ENCODE results near the gene PHRF1.

PHRF1 gene

DNA sequence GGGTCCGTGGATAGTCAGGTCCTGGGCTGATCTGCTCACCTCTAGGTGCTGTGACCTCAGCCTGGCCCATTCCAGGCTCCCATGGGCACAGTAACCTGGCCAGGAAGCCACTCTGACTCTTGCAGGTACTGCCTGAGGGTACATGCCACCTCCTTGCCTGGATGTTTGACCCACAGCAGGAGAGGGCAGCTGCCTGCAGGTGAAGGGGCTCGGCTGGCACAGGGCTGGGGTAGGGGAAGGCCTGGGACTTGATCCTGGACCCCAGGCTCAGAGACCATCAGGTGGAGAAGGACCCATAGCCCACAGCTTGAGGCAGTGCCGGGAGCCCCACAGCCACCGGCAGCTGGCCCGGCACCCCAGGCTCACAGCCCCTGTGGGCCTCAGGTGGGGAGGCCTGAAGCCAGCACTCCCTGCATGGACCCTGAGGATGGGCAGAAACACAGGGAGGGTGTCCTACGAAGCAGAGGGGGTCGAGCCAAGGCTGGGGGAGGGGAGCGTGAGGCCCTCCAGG lies 36.2 kb upstream of the PHRF1 start:
- no peak for DNase-seq

DNA sequence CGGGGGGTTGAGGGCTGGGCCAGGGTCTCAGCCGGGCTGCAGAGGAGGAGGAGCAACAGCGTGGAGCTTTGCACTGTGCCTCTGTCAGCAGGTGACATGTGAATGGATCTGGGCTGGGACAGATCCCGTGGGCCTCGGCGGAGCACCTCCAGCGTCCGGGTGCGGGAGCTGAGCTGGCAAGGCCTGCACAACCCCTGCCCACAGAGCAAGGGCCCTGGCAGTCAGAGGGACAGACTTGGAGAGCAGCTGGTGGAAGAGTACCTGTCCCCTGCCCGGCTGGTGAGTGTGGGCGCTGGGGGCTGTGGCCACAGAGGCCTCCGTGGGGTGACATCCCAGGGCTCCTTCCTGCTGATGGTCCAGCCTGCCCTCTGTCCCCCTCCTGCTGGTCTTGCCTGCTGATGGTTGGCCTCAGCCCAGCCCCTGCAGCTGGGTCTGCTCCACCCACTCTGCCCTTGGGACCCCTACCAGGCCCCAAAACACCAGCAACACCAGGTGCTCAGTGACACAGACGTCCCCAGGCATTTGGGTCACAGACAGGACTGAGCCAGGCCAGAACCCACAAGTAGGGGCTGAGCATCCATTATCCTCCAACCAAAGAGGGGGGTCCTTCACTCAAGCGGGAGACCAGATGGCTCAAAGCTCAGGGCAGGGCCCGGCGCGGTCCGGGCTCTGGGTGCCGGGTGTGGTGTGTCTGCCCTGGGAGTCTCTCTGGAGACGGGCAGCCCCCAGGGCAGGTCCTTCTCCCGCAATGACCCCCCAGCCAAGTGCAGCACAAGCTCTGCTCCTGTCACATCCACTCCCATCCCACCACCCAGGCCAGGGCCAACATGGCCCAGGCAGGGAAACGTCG lies 35.5 kb upstream of the PHRF1 start:
- no peak for DNase-seq

DNA sequence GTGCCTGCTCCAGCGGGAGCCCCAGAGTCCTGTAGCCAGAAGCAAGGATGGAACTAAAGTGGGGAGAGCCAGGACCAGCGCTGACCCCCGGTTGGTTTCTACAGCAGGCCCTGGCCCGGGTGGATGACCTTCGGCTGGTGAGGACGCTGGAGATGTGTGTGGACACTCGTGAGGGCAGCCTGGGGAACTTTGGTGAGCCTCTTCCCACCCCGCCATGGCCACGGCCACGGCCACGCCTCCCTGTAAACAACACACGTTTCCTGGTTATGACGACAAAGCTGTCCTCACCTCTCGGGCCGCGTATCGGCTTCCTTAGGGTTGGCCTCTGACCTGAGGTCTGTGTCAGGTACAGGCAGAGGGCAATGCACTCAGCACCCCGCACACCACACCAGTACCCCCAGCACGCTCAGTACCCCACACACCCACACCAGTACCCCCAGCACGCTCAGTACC lies 34.8 kb upstream of the PHRF1 start:
- no peak for DNase-seq

DNA sequence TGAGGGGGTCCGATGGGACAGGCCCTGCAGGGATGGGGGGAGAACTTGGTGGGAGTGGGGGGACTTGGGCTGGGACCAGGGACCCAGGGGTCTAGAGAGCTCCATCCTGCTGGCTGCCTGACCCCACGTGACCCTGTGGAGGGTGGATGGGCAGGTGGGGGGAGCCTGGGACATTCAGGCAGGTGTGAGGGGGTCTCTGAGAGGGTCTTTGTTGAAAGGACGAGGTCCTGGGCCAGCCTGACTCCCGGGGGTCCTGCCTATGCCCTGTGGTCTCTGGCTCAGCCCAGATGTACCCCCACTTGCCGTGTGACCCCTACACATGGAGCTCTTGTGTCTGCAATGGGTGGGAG lies 31.5 kb upstream of the PHRF1 start:
- no peak for DNase-seq

DNA sequence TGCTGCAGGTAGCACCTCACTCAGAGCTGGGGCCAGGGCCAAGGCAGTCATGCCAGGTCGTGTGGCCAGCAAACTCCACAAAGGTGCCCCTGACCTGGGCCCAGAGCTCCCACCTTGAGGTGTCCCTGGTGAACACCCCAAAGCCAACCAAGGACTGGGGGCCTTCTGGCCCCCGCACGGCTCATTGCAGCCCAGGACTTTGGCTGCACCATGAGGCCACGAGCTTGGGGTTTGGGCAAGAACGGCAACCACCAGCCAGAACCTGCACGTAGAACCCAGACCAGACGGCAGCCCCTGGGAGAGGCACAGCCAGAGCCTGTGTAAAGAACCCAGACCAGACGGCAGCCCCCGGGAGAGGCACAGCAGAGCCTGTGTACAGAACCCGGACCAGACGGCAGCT lies 31.1 kb upstream of the PHRF1 start:
- DNase-seq, result no peak

DNA sequence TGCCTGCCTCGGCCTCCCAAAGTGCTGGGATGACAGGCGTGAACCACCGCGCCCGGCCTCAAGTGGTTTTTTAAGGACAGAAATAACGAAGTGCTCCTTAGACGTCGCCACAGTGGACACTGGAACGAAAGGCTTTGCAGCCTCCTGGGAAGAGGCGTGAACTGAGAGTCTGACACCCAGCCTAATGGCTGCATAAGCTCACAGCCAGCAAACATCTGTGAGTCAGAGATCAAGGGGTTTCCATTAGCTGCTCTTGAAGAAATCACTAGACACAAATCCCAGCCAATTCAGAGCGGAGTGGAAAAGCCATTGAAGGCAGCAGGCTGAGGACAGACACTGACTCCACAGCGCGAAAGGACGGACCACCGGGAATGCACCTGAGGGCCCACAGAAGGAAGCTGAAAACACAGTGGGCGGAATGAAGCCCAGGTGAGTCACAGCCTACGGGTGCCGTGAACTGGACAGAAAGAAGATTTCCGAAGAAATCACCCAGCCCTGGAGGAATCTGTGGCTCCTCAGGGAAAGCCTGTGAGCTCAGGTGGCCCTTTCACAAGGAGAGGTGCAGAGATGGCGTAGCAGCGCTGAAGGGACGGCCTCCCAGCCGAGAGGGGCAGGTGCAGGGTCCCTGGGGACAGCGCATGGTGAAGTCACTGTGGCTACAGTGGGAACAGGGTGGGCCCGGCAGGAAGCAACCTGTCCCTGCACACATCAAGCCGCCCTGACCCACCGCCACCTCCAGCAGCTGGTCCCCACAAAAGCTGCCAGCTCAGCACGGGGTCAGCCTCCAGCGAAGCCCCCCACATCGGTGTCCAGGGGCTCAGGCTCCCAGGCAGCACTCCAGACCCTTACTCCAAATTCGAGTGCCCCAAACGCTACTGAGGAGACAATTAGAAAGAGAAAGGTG lies 27.3 kb upstream of the PHRF1 start:
- DNase-seq, result peak; percentile 45

DNA sequence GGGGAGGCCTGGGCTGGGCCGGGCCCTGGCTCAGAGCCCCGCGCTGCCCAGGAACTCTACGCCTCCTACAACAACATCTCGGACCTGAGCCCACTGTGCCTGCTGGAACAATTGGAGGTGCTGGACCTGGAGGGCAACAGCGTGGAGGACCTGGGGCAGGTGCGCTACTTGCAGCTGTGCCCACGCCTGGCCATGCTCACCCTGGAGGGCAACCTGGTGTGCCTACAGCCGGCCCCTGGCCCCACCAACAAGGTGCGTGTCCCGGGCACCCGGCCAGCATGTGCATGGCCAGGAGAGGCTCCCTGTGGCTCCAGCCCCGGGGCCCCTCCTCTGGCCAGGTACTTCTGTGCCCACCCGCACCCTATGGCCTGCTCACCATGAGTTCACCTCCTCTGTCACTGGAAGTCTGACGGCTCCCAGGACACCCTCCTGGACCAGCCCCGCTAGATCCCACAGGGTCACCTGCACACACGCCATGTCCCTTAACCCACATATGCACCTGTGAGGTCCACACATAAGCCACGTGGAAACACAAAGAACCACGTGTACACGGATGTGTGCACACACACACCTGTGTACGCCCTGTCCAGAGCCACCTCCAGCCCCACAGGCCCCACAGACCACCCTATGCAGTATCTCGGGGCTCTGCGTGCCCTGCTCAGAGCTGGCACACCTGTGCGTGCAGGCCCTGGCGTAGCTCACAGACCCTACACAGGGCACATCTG lies 26.1 kb upstream of the PHRF1 start:
- DNase-seq, result no peak

DNA sequence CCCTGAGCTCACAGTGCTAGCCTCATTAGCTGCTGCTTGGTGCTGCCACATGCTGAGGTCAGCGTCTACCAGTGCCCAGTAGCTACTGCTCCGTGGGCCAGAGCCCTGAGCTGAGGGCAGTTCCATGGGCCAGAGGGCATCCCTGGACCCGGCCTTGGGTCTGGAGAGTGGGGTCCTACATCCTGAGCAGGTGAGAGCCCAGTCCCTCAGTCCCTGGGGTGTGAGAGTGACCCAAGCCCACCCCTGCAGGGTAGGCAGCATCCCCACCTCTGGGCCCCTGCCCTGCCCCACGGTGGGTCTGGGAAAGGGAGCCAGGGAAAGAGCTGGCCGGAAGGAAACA lies 25.6 kb upstream of the PHRF1 start:
- no peak for DNase-seq

DNA sequence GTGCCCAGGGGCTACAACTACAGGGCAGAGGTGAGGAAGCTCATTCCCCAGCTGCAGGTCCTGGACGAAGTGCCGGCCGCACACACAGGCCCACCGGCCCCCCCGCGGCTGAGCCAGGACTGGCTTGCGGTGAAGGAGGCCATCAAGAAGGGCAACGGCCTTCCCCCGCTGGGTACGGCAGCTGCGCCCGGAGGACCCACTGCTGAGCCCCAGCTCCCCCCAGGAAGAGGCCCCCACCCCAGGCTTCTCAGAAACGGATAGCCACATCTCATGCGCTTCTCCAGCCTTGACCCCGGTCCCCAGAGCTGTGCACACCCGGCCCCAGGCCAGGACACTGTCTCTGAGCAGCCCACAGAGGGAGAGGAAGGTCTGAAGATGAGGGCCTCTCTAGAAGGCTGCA lies 25.1 kb upstream of the PHRF1 start:
- DNase-seq, result no peak

DNA sequence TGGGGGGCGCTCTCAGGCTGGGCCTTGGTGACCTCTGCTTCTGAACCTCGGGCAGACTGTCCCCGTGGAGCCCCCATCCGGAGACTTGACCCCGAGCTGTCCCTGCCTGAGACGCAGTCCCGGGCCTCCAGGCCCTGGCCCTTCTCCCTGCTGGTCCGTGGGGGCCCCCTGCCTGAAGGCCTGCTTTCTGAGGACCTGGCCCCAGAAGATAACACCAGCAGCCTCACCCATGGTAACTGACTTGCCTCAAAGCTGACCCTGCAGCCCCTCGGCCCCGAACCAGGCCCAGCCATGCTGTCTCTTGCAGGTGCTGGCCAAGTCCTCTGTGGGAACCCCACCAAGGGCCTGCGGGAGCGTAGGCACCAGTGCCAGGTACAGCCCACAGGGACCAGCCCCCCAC lies 24.7 kb upstream of the PHRF1 start:
- DNase-seq, result no peak

DNA sequence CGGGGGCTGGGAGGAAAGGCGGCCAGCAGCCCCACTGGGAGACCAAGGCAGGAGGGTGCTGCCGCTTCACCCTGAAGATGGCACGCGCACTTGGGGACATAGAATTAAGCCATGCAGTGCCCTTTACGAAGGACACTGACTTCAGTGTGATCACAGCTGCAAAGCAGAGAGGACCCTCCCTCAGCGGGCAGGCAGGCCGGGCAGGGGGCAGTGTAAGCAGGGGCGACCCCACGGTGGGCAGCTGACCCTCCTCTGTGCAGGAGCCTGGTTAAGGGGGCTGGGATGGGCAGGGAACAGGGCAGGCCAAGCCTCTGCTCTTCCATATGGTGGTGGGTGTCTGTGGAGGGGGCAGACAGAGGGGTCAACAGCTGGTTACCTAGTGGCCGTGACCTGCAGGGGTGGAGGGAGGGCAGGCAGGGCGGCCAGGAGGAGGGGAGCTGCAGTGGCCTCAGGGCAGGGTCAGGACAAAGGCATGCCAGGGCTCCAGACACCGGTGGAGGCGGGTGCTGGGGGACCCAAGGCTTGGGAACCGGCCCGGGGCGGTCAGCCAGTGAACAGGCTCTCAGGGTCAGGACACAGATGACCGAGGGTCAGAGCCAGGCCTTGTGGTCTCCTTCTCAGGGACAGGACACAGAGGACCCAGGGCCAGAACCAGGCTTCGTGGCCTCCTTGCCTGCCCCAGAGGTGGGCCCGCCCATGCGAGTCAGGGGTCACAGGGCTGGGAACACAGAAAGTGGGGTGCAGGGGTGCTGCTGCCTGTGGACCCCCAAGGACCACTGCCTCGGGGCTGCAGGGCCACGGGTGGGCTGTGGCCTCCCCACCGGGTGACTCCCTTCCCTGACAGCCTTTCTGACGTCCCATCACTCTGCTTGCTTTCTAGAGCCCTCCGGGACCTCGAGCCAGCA lies 22.9 kb upstream of the PHRF1 start:
- DNase-seq, result no peak

DNA sequence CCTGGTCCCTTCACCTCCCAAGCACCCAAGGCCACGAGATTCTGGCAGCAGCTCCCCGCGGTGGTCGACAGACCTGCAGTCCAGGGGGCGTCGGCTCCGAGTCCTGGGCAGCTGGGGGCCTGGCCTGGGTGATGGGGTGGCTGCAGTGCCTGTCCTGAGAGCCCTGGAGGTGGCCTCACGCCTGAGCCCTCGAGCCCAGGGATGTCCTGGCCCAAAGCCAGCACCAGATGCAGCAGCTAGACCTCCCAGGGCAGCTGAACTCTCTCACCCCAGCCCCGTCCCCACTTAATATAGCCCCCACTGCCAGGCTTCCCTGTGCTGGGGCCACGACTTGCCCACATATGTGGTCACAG lies 22.3 kb upstream of the PHRF1 start:
- DNase-seq, result no peak

DNA sequence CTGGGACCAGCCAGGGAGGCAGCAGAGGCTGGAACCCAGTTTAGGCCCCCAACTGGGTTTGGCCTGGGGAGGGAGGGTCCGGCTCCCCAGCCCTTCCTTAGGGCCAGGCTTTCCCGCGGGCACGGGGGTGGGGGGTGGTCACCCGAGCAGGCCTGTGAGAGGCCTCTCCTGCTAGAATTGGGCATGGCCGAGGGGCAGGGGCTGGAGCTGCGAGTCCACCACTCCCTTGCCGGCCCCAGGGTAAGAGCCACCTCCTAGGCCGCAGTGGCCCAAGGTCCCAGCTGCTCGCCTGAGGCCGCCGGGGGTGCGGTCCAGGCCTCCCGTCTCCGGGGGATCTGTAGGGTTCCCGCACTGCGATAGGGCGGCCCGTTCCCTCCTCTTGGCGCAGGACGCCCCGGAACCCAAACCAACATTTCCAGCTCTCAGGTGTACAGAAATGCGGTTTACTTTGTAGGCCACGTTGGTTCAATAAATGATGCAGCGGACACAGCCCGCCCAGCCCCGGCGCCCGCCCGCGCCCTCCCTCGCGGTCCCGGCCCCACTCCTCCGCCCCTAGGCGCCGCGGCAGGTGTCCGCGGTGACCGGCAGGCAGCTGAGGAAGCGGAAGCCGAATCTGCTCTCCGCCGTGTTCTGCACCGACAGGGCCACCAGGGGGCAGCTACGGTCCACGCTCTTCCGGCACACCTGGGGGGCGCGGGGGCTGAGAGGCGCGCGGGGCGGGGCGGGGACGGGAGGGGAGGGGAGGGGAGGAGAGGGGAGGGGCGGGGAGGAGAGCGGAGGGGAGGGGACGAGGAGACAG lies 21.6 kb upstream of the PHRF1 start:
- peak; percentile 48 for DNase-seq

DNA sequence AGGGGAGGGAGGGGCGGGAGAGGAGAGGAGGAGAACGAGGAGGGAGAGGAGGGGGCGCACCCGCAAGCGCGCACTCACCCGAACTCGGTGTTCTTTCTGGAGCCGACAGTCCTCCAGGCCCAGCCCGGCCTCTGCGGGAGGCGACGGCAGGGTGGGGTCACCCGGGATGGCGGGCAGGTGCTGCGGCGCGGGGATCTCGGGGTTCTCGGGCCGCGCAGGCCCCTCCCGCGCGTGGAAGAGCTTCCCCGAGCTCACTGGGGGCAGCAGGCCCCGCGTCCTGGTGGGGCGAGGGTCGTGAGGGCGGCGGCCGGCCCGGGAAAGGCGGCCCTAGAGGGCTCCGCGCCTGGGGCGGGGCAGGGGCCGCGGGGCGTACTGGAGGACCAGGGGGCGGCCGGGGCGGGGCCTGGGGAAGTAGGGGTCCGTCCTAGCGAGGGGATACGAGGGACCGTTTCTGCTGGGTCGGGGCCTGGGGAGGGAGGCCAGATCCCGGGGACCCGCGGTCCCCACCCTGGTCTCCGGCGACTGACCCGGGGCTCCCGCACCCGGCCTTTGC lies 21.0 kb upstream of the PHRF1 start:
- DNase-seq, result no peak

DNA sequence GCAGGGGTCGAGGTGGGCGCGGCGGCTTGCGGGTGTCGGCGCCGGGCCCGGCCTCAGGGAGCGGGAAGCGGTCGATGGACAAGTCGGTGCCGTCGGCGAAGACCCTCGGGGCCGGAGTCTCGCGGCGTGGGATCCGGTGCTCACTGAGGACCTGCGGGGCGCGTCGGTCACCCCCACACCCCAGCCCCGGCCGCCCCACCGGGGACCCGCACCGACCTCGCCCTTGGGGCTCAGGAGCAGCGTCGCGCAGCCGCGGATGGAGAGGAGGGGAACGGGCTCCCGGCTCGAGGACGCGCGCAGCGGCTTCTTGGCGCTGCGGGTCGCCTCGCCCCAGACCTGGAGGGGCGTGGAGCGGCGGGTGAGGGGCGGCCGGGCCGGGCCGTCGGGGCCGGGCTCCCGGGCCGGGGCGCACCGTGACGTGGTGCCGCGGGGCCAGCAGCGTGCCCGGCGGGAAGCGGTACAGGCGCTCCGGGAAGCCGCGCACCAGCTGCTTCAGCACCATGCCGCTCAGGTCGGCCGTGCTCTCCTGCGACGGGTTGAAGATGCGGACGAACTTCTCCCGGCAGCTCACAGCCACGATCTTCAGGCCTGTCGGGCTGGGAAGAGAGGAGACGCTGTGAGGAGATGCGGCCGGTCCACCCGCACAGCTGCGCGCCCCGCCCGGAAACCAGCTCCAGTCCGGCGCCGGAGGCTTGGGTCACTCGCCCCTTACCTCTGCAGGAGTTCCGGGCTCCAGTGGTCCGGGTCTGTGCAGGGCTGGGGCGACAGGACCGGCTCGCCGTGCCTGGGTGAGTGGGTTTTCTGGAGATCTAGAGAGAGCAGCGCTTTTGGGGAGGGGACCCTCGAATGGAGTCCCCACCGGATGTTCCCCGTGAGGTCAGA lies 20.2 kb upstream of the PHRF1 start:
- DNase-seq, result no peak

DNA sequence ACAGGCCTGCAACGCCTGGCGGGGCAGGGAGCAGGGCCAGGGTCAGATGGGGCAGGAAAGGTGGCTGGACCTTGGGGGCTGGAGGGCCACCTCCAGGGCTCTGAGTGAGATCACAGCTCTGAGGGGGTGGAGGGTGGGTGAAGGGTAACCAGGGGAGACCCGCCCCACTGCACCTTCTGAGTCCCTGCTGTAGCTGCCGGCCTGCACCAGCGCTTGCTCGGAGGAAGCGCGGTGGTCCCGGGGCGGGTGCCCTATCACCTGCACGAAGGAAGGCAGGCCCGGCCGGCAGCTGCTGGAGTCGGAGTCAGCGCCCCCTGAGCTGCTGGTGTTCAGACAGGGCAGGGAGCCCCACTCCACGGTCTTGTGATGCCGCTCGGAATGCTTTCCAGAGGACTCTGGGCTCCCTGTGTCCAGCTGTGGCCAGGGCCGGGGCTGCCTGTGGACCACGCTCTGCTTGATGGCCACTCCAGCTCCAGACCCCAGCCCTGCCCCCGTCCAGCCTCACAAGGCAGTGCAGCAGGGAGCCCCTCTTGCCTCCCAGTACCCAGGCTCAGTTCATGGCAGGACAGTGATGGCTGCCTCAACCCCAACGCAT lies 19.5 kb upstream of the PHRF1 start:
- DNase-seq, result no peak

DNA sequence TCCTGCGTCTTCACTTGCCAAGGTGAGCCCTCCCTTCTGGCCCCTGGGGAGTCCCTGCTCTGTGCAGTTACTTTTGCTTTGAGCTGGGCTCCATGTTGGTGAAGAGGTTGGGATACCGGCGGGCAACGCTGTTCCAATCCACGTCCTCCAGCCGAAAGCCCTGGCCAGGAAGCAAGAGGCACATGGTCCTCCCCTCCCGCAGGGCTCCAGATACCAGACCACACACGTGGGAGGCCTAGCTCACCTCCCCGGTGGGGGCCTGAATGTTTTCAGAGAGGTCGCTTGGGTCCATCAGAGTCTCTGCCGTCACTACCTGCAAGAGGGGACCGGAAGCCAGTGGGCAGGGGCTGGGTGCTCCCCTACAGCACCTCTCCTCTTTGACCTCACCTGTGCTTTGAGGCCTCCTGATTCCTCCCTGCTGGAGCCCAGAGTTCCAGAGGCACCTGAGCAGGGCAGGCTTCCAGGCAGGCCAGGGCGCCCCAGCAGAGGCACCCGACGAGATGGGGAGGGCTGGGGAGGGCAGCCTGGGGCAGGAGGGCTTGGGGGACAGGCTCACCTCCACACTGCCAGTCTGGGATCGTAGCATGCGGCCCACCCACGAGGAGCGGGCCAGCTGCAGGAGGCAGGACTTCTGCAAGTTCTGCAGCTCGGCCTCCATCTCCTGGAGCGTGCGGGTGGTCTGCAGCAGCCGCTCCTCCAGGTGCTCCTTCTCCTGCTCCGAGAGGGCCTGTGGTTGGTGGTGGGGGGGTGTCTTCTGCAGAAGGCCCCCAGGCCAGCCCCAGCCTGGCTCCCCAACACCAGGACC lies 18.7 kb upstream of the PHRF1 start:
- DNase-seq, result no peak

DNA sequence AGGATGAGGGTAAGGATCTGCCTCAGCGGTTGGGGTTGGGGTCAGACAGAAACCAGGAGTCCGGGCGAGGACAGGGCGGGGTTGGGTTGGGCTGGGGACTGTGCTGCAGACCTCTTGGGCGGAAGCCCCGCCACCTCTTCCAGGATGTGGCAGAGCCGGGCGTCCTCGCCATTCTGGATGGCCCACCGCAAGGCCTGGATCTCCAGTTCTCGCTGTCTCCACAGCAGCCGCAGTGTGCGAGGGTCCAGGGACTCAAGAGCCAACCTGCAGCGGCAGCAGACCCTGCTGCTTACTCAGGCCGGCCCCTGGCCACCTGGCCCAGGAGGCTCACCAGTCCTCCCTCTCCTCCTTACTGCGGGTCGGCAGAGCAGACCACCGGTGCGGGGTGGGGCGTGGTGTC lies 17.8 kb upstream of the PHRF1 start:
- DNase-seq, result no peak

Measured in NCI-H1436 treated with DMSO at 0.1 percent for 48 hours (cell line).